Thyroid gland (tissue), 4 donors: ENCODE results near the gene ECEL1.

Experiments used
- CTCF ChIP-seq, 6 experiments: fragments of 200-600 bp in 3 of 6; fragments of 450-650 bp in 3 of 6; sonication (generic) in 3 of 6; IDR thresholded peaks; one replicate each; pipeline ENCODE4 v1.5.1; 2016 to 2019; ENCODE audit warnings: antibody characterized with exemption in 6 of 6, mild to moderate bottlenecking in 2 of 6, inconsistent platforms in 1 of 6, moderate library complexity in 1 of 6
- POLR2A ChIP-seq, 2 donors: fragments of 450-650 bp; IDR thresholded peaks; one replicate each; pipeline ENCODE4 v1.6.1; 2017; ENCODE audit warnings: antibody characterized with exemption in 2 of 2, mild to moderate bottlenecking in 2 of 2, moderate library complexity in 1 of 2

DNA sequence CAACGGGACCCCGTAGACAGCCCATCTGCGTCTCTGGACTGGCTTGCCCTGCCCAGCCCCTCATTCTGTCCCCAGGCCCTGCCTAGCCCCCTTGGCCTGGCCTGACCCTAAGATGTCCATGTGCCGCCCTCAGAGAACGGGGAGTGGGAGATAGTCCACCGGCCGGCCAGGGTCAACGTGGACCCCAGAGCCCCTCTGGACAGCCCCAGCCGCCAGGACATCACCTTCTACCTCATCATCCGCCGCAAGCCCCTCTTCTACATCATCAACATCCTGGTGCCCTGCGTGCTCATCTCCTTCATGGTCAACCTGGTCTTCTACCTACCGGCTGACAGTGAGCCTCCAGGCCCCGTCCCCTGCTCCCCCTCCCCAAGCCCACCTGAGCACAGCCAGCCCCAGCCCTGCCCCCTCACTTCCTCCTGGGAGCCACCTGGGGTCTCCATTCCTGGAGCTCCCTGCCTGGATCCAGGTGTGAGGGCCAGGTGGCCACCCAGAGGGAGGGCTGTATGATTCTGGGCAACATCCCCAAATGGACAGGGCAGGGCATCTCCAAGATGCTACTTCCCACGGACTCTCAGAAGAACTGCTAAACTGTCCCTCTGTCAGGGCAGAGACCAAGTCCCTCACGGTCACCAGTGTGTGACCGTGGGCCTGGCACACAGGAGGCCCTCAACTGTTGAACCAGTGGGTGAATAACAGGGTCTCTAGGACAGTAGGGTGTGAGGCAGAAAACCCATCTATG lies 42.3 kb upstream of the ECEL1 start:
- TF ChIP-seq CTCF (IDR thresholded peaks at IDR 0.05) (no peak), POLR2A (IDR thresholded peaks at IDR 0.05) (no peak)
